A549 (cell line): ENCODE results near the gene GTF3C1.

Experiments
- CBX2 ChIP-seq: fragments of 200-600 bp; sonication (generic); IDR thresholded peaks from 2 replicates; pipeline ENCODE4 v1.6.1; 2016; ENCODE audit warnings: low read depth, mild to moderate bottlenecking, borderline replicate concordance
- CHD2 ChIP-seq: fragments of 150-350 bp; IDR thresholded peaks from 2 replicates; pipeline ENCODE4 v1.6.1; 2014; ENCODE audit warnings: low read length; ENCODE audit not compliant: partially characterized antibody
- CHD4 ChIP-seq: fragments of 200-600 bp; sonication (generic); IDR thresholded peaks from 2 replicates; pipeline ENCODE4 v1.6.1; 2016; ENCODE audit warnings: antibody characterized with exemption, mild to moderate bottlenecking, borderline replicate concordance
- CTCF ChIP-seq: fragments of >200 bp; sonication (Bioruptor Twin); formaldehyde crosslinking; IDR thresholded peaks from 3 replicates; pipeline ENCODE4 v1.5.1; 2016
- EP300 ChIP-seq, 2 experiments: fragments of >200 bp; sonication (Bioruptor Twin); formaldehyde crosslinking; IDR thresholded peaks; 2 replicates in 1 of 2; 3 replicates in 1 of 2; pipeline ENCODE4 v1.6.1; 2016 to 2017
- FOSB ChIP-seq: fragments of 250-450 bp; sonication (Bioruptor Pico); IDR thresholded peaks from 2 replicates; pipeline ENCODE4 v1.5.0; 2020; ENCODE audit warnings: mild to moderate bottlenecking, moderate library complexity
- FOXS1 ChIP-seq: fragments of 250-450 bp; sonication (Bioruptor Pico); IDR thresholded peaks from 2 replicates; pipeline ENCODE4 v1.5.0; 2020; ENCODE audit warnings: mild to moderate bottlenecking, moderate library complexity
- HEYL ChIP-seq: fragments of 250-450 bp; sonication (Bioruptor Pico); IDR thresholded peaks from 2 replicates; pipeline ENCODE4 v1.8.0; 2021; ENCODE audit warnings: mild to moderate bottlenecking, moderate library complexity
- MAFK ChIP-seq: fragments of 450-650 bp; IDR thresholded peaks from 2 replicates; pipeline ENCODE4 v1.6.1; 2014; ENCODE audit not compliant: partially characterized antibody
- MAX ChIP-seq: IDR thresholded peaks from 2 replicates; pipeline ENCODE4 v1.6.1; 2012
- POLR2A ChIP-seq: IDR thresholded peaks from 2 replicates; pipeline ENCODE4 v1.6.1; 2012; ENCODE audit warnings: mild to moderate bottlenecking, low read length

- TF ChIP-seq CHD4, result no peak
- no peak for TF ChIP-seq CBX2
- TF ChIP-seq CTCF, result no peak
- no peak for TF ChIP-seq MAX
- no peak for TF ChIP-seq FOSB (CRISPR knock-in tag)
- TF ChIP-seq POLR2A, result no peak
- no peak for TF ChIP-seq HEYL (CRISPR knock-in tag)
- no peak for TF ChIP-seq MAFK
- no peak for TF ChIP-seq CHD2
- TF ChIP-seq FOXS1 (CRISPR knock-in tag), result no peak
- no peak for TF ChIP-seq EP300 (IDR thresholded peaks at IDR 0.05)
Measured at GRCh38 chr16:27583634-27584033, 33.9 kb upstream of the GTF3C1 start.
